ENCODE results near the gene IPO13. TPM values are rescaled to one million over a fixed set of nuclear protein-coding genes. Genes with fewer than 3 reads are reported as not detected.

IPO13 gene
- total RNA-seq, 2 experiments from 2014 or later = 13.3 TPM

DNA sequence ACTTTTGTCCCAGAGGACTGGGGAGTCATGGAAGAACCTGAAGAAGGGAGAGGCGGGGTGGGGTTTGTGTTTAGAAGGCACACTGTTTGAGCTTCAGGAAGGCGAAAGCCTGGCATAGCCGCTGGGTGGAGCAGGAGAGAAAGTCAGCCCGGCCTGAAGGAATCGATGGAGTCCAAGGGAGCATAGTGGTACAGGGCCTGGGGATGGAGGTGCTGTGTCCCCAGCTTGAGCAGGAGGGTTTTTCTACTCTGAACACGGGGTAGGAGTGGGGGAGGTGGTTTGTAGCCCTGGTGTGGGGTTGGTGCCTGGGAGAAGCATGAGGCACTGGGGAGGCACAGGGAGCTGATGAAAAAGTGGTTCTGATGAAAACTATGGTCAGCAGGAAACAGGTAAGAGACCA, 40.0 kb downstream of the IPO13 start:
- Mint-ChIP-seq H3K27me3 (no peaks in the 10 kb centered on the region), H3K4me1 (ENCODE audit: low read depth) (peaks cover 5% of the 10 kb centered on the region), H3K9me3 (no peaks in the 10 kb centered on the region), H3K4me3 (no peak overlapping the region), H3K36me3 (peaks cover 11% of the 10 kb centered on the region), H3K27ac (no peak overlapping the region)
- intact Hi-C loops (cut with micrococcal nuclease) = no loop called here
- ChIA-PET POLR2A (no interaction called here), CTCF (interaction anchor here (1.3 kb wide), 1 partner anchor 62 kb away, joined by 6 read pairs; no protein-coding TSS in a partner anchor)
- no peak for DNase-seq

- no peak for DNase-seq
- ChIA-PET CTCF (interaction anchor here (1.3 kb wide), 2 partner anchors 49 to 61 kb away, joined by 5 to 6 read pairs; no protein-coding TSS in a partner anchor), POLR2A (no interaction called here)
- Mint-ChIP-seq H3K9me3 (no peaks in the 10 kb centered on the region), H3K4me3 (no peak overlapping the region), H3K36me3 (peaks cover 11% of the 10 kb centered on the region), H3K4me1 (ENCODE audit: low read depth) (peaks cover 7% of the 10 kb centered on the region), H3K27me3 (no peaks in the 10 kb centered on the region), H3K27ac (no peak overlapping the region)
- intact Hi-C loops (cut with micrococcal nuclease) = no loop called here
These were observed 40.6 kb downstream of the IPO13 start for GRCh38 chr1:43987159-43987902.

DNA sequence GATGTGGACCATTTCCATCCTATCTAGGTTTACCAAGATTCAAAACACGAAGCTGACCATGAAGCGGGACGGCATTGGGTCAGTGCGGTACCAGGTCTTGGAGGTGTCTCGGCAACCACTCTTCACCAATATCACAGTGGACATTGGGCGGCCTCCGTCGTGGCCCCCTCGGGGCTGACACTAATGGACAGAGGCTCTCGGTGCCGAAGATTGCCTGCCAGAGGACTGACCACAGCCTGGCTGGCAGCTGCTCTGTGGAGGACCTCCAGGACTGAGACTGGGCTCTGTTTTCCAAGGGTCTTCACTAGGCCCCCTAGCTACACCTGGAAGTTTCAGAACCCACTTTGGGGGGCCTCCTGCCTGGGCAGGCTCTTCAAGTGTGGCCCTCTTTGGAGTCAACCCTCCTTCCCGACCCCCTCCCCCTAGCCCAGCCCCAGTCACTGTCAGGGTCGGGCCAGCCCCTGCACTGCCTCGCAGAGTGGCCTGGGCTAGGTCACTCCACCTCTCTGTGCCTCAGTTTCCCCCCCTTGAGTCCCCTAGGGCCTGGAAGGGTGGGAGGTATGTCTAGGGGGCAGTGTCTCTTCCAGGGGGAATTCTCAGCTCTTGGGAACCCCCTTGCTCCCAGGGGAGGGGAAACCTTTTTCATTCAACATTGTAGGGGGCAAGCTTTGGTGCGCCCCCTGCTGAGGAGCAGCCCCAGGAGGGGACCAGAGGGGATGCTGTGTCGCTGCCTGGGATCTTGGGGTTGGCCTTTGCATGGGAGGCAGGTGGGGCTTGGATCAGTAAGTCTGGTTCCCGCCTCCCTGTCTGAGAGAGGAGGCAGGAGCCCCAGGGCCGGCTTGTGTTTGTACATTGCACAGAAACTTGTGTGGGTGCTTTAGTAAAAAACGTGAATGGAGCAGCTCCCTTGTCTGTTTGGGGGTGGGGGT, 43.8 kb downstream of the IPO13 start:
- H3K36me3 Mint-ChIP-seq = peaks cover 4% of the 10 kb centered on the region
- H3K9me3 Mint-ChIP-seq = no peaks in the 10 kb centered on the region
- H3K4me3 Mint-ChIP-seq = peak overlapping the region; percentile 86
- H3K4me1 Mint-ChIP-seq (ENCODE audit: low read depth) = peaks cover 11% of the 10 kb centered on the region
- peak; percentile 15 for DNase-seq
- no peak overlapping the region for H3K27ac Mint-ChIP-seq
- ChIA-PET POLR2A (interaction anchor here (1.4 kb wide), 2 partner anchors 9 to 16 kb away, joined by 3 read pairs; partner anchors contain the start of gene ATP6V0B), CTCF (interaction anchor here (0.6 to 3.8 kb wide), 5 partner anchors 14 to 227 kb away, joined by 3 to 23 read pairs (median 4); no protein-coding TSS in a partner anchor)
- no peaks in the 10 kb centered on the region for H3K27me3 Mint-ChIP-seq
- intact Hi-C loops (cut with micrococcal nuclease) = loop anchor here (5.0 kb wide), 1 partner anchor 42 kb away; the partner anchor contains the start of gene SLC6A9

- Mint-ChIP-seq H3K27ac (no peak overlapping the region), H3K9me3 (no peaks in the 10 kb centered on the region), H3K4me1 (ENCODE audit: low read depth) (peaks cover 11% of the 10 kb centered on the region), H3K4me3 (peak overlapping the region; percentile 86), H3K27me3 (no peaks in the 10 kb centered on the region), H3K36me3 (peaks cover 2% of the 10 kb centered on the region)
- no peak for DNase-seq
- CTCF ChIA-PET = interaction anchor here (1.2 to 3.8 kb wide), 2 partner anchors 14 to 56 kb away, joined by 4 to 23 read pairs; no protein-coding TSS in a partner anchor
- intact Hi-C loops (cut with micrococcal nuclease) = loop anchor here (5.0 kb wide), 1 partner anchor 41 kb away; the partner anchor contains the start of gene SLC6A9
- POLR2A ChIA-PET = interaction anchor here (1.4 kb wide), 2 partner anchors 8 to 16 kb away, joined by 3 read pairs; partner anchors contain the start of gene ATP6V0B
These were observed 44.4 kb downstream of the IPO13 start for GRCh38 chr1:43991200-43991475.

- peak; percentile 84 for DNase-seq
- Mint-ChIP-seq H3K36me3 (no peaks in the 10 kb centered on the region), H3K9me3 (no peaks in the 10 kb centered on the region), H3K4me3 (peak within 1 kb of the TSS; percentile 86), H3K4me1 (ENCODE audit: low read depth) (peaks cover 11% of the 10 kb centered on the region), H3K27me3 (no peaks in the 10 kb centered on the region), H3K27ac (peak within 1 kb of the TSS; percentile 56)
- ChIA-PET CTCF (interaction anchor here (0.7 to 3.8 kb wide), 4 partner anchors 14 to 56 kb away, joined by 3 to 23 read pairs (median 12); no protein-coding TSS in a partner anchor), POLR2A (interaction anchor here (1.2 kb wide), 1 partner anchor 17 kb away, joined by 7 read pairs; the partner anchor contains the start of gene ATP6V0B)
- intact Hi-C loops (cut with micrococcal nuclease) = loop anchor here (5.0 kb wide), 1 partner anchor 41 kb away; the partner anchor contains the start of gene SLC6A9
These were observed 44.9 kb downstream of the IPO13 start, which contains the start of gene CCDC24 for GRCh38 chr1:43991476-43992231. Gene CCDC24, plus strand, starts transcription at chr1:43991599. Its CDS starts 280 bp downstream, at chr1:43991879.

- CTCF ChIA-PET = interaction anchor here (0.7 to 3.8 kb wide), 5 partner anchors 10 to 55 kb away, joined by 3 to 23 read pairs (median 9); no protein-coding TSS in a partner anchor
- Mint-ChIP-seq H3K36me3 (no peaks in the 10 kb centered on the region), H3K4me3 (peak overlapping the region; percentile 86), H3K27ac (no peak overlapping the region), H3K27me3 (no peaks in the 10 kb centered on the region), H3K4me1 (ENCODE audit: low read depth) (peaks cover 11% of the 10 kb centered on the region), H3K9me3 (no peaks in the 10 kb centered on the region)
- POLR2A ChIA-PET = interaction anchor here (1.2 kb wide), 1 partner anchor 18 kb away, joined by 7 read pairs; the partner anchor contains the start of gene ATP6V0B
- DNase-seq = no peak
- intact Hi-C loops (cut with micrococcal nuclease) = loop anchor here (5.0 kb wide), 1 partner anchor 40 kb away; the partner anchor contains the start of gene SLC6A9
These were observed 45.7 kb downstream of the IPO13 start for GRCh38 chr1:43992232-43992995.

GRCh38 chr1:43993206-43993914, 46.6 kb downstream of the IPO13 start:
- ChIA-PET CTCF (interaction anchor here (2.0 to 3.8 kb wide), 3 partner anchors 12 to 54 kb away, joined by 9 to 23 read pairs (median 16); no protein-coding TSS in a partner anchor), POLR2A (no interaction called here)
- no peak for DNase-seq
- Mint-ChIP-seq H3K4me3 (peak overlapping the region; percentile 86), H3K9me3 (no peaks in the 10 kb centered on the region), H3K36me3 (no peaks in the 10 kb centered on the region), H3K27me3 (no peaks in the 10 kb centered on the region), H3K4me1 (ENCODE audit: low read depth) (peaks cover 11% of the 10 kb centered on the region), H3K27ac (no peak overlapping the region)
- intact Hi-C loops (cut with micrococcal nuclease) = loop anchor here (5.0 kb wide), 1 partner anchor 39 kb away; the partner anchor contains the start of gene SLC6A9

GRCh38 chr1:43994071-43994470, 47.3 kb downstream of the IPO13 start:
- ChIA-PET POLR2A (no interaction called here), CTCF (interaction anchor here (2.9 to 3.8 kb wide), 2 partner anchors 42 to 53 kb away, joined by 16 to 23 read pairs; no protein-coding TSS in a partner anchor)
- Mint-ChIP-seq H3K9me3 (no peaks in the 10 kb centered on the region), H3K36me3 (no peaks in the 10 kb centered on the region), H3K4me1 (ENCODE audit: low read depth) (peaks cover 11% of the 10 kb centered on the region), H3K4me3 (no peak overlapping the region), H3K27ac (no peak overlapping the region), H3K27me3 (no peaks in the 10 kb centered on the region)
- DNase-seq = no peak
- intact Hi-C loops (cut with micrococcal nuclease) = loop anchor here (5.0 kb wide), 1 partner anchor 38 kb away; the partner anchor contains the start of gene SLC6A9

- CTCF ChIA-PET = interaction anchor here (3.8 kb wide), 1 partner anchor 52 kb away, joined by 23 read pairs; no protein-coding TSS in a partner anchor
- POLR2A ChIA-PET = no interaction called here
- Mint-ChIP-seq H3K27me3 (no peaks in the 10 kb centered on the region), H3K9me3 (no peaks in the 10 kb centered on the region), H3K27ac (no peak overlapping the region), H3K4me3 (no peak overlapping the region), H3K4me1 (ENCODE audit: low read depth) (peaks cover 11% of the 10 kb centered on the region), H3K36me3 (no peaks in the 10 kb centered on the region)
- intact Hi-C loops (cut with micrococcal nuclease) = loop anchor here (5.0 kb wide), 1 partner anchor 37 kb away; the partner anchor contains the start of gene SLC6A9
- DNase-seq = peak; percentile 31
These were observed 48.3 kb downstream of the IPO13 start for GRCh38 chr1:43994794-43995790.

Measured in activated CD4-positive, alpha-beta memory T cell treated with anti-CD3 and anti-CD28 coated beads for 36 hours (primary cell).